Nephron (organoid): ENCODE measurements around the gene XIRP2.

Source experiments
- H3K27ac Mint-ChIP-seq, 3 experiments: 2 replicates each; pipeline ENCODE4 v1.8.0; 2020; ENCODE audit warnings: mixed read lengths in 3 of 3, mild to moderate bottlenecking in 2 of 3, moderate library complexity in 1 of 3
- H3K27me3 Mint-ChIP-seq: 2 replicates; pipeline ENCODE4 v1.8.0; 2021; ENCODE audit warnings: low read depth, mild to moderate bottlenecking, moderate library complexity, mixed read lengths
- H3K36me3 Mint-ChIP-seq: 2 replicates; pipeline ENCODE4 v1.8.0; 2020; ENCODE audit warnings: low read depth, mixed read lengths
- H3K4me1 Mint-ChIP-seq: 2 replicates; pipeline ENCODE4 v1.8.0; 2020; ENCODE audit warnings: mixed read lengths
- H3K4me3 Mint-ChIP-seq, 3 experiments: 2 replicates each; pipeline ENCODE4 v1.8.0; 2020; ENCODE audit warnings: mild to moderate bottlenecking in 3 of 3, mixed read lengths in 3 of 3, moderate library complexity in 2 of 3
- H3K9me3 Mint-ChIP-seq: 2 replicates; pipeline ENCODE4 v1.8.0; 2020; ENCODE audit warnings: mixed read lengths
- TF ChIP-seq, protein P1 (sequence below), 3 experiments: fragments of 200-600 bp; sonication (generic); IDR thresholded peaks; one replicate each; pipeline ENCODE4 v1.5.0; 2021; ENCODE audit warnings: antibody characterized with exemption in 3 of 3; ENCODE audit not compliant: unreplicated experiment in 3 of 3

Gene XIRP2

DNA sequence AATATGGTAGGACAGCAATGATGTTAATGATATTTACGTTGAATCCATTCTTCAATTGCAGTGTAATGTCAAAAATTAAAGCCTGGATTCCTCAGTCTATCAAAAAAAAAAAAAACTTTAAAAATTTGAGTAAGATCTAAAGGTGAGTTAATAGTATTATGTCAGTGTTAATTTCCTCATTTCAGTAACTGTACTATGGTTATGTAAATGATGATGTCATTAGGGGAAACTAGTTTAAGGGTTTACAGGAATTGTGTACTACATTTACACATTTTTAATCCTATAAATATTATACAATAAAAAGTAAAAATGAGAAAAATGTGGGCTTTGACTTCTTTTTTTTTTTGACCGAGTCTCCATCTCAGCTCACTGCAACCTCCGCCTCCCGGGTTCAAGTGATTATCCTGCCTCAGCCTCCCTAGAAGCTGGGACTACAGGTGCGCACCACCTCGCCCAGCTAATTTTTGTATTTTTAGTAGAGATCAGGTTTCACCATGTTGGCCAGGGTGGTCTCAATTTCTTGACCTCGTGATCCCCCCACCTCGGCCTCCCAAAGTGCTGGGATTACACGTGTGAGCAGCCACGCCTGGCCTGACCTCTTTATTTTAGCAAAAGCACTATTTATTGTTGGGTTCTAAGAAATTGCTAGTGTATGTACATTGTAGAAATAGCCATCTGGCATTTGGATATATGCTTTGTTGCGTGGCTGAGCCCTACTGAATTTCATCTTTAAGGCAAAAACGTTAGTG, 106.5 kb downstream of the XIRP2 start:
- Mint-ChIP-seq H3K4me3 (no peak overlapping the region), H3K9me3 (peaks cover 5% of the 10 kb centered on the region), H3K36me3 (no peaks in the 10 kb centered on the region), H3K4me1 (no peaks in the 10 kb centered on the region), H3K27me3 (no peaks in the 10 kb centered on the region), H3K27ac (no peak overlapping the region)
- TF ChIP-seq, protein P1, sequence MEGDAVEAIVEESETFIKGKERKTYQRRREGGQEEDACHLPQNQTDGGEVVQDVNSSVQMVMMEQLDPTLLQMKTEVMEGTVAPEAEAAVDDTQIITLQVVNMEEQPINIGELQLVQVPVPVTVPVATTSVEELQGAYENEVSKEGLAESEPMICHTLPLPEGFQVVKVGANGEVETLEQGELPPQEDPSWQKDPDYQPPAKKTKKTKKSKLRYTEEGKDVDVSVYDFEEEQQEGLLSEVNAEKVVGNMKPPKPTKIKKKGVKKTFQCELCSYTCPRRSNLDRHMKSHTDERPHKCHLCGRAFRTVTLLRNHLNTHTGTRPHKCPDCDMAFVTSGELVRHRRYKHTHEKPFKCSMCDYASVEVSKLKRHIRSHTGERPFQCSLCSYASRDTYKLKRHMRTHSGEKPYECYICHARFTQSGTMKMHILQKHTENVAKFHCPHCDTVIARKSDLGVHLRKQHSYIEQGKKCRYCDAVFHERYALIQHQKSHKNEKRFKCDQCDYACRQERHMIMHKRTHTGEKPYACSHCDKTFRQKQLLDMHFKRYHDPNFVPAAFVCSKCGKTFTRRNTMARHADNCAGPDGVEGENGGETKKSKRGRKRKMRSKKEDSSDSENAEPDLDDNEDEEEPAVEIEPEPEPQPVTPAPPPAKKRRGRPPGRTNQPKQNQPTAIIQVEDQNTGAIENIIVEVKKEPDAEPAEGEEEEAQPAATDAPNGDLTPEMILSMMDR (IDR thresholded peaks at IDR 0.05; ENCODE audit: unreplicated experiment in 3 of 3): no peak

DNA sequence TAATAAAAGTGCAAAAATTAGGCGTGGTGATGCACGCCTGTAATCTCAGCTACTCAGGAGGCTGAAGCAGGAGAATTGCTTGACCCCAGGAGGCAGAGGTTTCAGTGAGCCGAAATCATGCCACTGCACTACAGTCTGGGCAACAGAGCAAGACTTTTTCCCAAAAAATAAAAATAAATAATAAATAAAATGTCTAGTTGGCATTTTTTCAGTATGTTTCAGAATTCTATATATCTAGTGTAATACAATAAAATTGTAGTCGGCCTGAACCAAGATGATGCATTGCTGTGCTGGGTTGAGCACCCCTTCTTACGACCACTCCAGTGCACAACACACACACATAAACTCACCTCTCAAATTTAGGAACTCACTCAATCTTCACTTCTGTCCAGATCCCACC, 108.2 kb downstream of the XIRP2 start:
- Mint-ChIP-seq H3K4me1 (no peaks in the 10 kb centered on the region), H3K4me3 (no peak overlapping the region), H3K36me3 (no peaks in the 10 kb centered on the region), H3K27me3 (no peaks in the 10 kb centered on the region), H3K27ac (no peak overlapping the region), H3K9me3 (peaks cover 5% of the 10 kb centered on the region)
- TF ChIP-seq, protein P1 (IDR thresholded peaks at IDR 0.05; ENCODE audit: unreplicated experiment in 3 of 3): no peak

DNA sequence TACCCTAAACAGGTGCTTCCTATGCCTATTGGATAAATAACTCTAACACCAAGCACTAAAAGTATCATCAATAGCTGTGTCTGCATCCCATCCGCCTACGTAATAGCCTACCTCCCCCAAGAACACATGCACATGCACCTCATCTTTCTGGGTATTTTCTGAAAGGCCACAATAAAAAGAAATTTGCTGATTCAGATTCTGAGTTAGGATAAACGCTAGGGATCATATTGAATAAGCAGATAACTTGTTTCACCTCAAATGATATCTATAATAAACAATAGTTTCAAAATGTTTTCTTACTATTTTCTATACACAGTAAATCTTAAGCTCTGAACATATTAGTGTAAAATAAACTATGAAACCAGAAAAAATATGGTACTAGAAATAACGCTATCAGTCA, 112.9 kb downstream of the XIRP2 start:
- Mint-ChIP-seq H3K4me1 (peaks cover 5% of the 10 kb centered on the region), H3K4me3 (no peak overlapping the region), H3K27me3 (no peaks in the 10 kb centered on the region), H3K9me3 (no peaks in the 10 kb centered on the region), H3K27ac (no peak overlapping the region), H3K36me3 (no peaks in the 10 kb centered on the region)
- TF ChIP-seq, protein P1 (IDR thresholded peaks at IDR 0.05; ENCODE audit: unreplicated experiment in 3 of 3): no peak

DNA sequence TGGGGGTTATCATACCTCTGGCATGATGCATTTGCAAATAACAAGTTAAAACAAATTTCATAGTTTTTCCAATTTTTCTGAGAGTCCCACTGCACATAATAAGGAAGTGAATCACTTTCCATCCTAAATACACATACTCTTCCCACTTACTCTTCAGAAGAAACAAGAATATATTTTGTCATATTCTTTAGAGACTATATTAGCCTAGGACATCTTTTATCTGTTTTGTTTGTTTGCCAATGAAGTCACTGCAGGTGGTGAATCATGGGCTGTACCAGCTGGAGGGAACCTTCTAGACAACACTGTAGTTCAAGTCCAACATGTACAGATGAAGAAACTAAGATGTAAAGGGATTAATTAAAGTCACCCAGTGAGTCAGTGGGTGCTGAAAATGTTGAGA, 116.8 kb downstream of the XIRP2 start:
- H3K36me3 Mint-ChIP-seq: peaks cover 3% of the 10 kb centered on the region
- H3K4me1 Mint-ChIP-seq: peaks cover 8% of the 10 kb centered on the region
- H3K4me3 Mint-ChIP-seq: no peak overlapping the region

DNA sequence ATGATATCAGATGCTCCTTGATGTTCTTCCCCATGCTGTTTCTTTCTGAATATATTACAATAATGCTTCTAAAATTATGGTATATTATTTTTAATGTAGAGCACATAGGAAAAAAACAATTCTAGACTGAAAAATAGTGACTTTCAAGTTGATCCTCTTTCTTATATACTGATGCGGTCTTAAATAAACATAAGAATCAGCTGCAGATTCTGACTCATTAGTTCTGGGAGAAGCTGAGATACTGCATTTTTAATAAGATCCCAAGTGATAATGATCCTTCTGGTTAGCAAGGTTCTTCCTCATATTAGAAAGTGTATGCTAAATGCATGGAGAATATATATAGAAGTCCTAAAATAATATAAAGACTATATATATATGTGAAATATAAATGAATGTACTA, 124.9 kb downstream of the XIRP2 start:
- H3K27me3 Mint-ChIP-seq: no peaks in the 10 kb centered on the region
- H3K4me1 Mint-ChIP-seq: no peaks in the 10 kb centered on the region
- no peak overlapping the region for H3K4me3 Mint-ChIP-seq
- peaks cover 4% of the 10 kb centered on the region for H3K9me3 Mint-ChIP-seq
- peaks cover 2% of the 10 kb centered on the region for H3K36me3 Mint-ChIP-seq
- no peak overlapping the region for H3K27ac Mint-ChIP-seq
- TF ChIP-seq, protein P1 (IDR thresholded peaks at IDR 0.05; ENCODE audit: unreplicated experiment in 3 of 3): no peak

More for the DNA sequence above, 116.8 kb downstream of the XIRP2 start:
- Mint-ChIP-seq H3K27me3 (no peaks in the 10 kb centered on the region), H3K27ac (no peak overlapping the region), H3K9me3 (peaks cover 2% of the 10 kb centered on the region)
- TF ChIP-seq, protein P1 (IDR thresholded peaks at IDR 0.05; ENCODE audit: unreplicated experiment in 3 of 3): no peak

DNA sequence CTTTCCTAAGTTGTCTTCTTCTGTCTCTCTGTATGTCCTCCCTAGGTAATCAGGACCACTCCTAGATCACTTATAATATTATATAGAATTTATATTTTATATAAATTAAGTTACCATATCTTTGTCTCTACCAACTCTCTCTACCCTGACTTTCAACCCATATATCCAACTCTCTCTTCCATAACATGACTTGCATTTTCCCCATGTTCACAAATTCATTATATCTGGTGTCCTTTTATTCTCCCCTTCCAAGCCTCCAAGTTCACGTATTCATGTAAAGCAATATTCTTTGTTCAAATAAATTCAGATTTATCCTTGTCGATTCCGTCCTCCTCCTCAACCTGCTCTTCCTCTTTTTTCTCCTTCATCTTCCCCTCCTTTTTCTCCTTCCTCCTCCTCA, 127.5 kb downstream of the XIRP2 start:
- H3K36me3 Mint-ChIP-seq: no peaks in the 10 kb centered on the region
- TF ChIP-seq, protein P1 (IDR thresholded peaks at IDR 0.05; ENCODE audit: unreplicated experiment in 3 of 3): no peak
- H3K9me3 Mint-ChIP-seq: peaks cover 3% of the 10 kb centered on the region
- no peak overlapping the region for H3K27ac Mint-ChIP-seq
- H3K4me3 Mint-ChIP-seq: no peak overlapping the region
- H3K4me1 Mint-ChIP-seq: peaks cover 5% of the 10 kb centered on the region
- no peaks in the 10 kb centered on the region for H3K27me3 Mint-ChIP-seq
